Measurements from ENCODE around the gene SIRPD.
A peak's percentile ranks its signal among the peaks of the same experiment; 100 is the strongest.
"Not testable (repeated sequence)": the region's sequence is repeated elsewhere in the genome, so short reads cannot be mapped to it uniquely, and the experiment has no call there.

SIRPD gene

GRCh38 chr20:1536893-1537730, 20.4 kb downstream of the SIRPD start:
- FAIRE-seq, result no peak

DNA sequence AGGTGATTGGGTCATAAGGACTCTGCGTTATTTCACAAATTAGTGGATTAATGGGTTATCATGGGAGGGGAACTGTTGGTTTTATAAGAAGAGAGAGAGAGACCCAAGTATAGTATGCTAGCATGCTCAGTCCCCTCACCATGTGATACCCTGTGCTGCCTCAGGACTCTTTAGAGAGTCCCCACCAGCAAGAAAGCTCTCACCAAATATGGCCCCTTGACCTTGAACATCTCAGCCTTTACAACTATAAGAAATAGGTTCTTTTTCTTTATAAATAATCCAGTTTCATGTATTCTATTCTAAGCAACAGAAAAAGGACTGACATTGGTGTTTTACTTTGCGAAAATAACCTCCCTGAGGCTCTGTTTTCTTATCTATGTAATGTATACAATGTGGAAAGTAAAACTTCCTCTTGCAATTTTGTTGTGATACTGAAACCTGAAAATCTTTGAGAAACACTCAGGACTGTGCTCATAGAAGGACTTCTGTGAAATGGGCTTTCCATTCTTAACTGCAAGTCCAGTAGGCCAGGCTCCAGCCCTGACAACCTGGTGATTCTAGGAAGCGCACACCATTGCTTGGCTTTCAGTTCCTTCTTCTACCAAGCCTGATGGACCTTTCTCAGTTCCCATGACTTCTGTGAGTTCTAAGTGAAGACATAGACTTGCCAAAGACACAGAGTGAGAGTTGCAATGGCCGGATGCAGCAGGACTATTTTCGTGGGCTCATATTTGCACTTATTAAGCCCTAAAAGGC, 21.9 kb downstream of the SIRPD start:
- FAIRE-seq, result no peak

- FAIRE-seq, result no peak
These were observed 23.0 kb downstream of the SIRPD start for GRCh38 chr20:1534526-1534925.

GRCh38 chr20:1533059-1533458, 24.4 kb downstream of the SIRPD start:
- no peak for FAIRE-seq

GRCh38 chr20:1528811-1529210, 28.7 kb downstream of the SIRPD start:
- no peak for FAIRE-seq

DNA sequence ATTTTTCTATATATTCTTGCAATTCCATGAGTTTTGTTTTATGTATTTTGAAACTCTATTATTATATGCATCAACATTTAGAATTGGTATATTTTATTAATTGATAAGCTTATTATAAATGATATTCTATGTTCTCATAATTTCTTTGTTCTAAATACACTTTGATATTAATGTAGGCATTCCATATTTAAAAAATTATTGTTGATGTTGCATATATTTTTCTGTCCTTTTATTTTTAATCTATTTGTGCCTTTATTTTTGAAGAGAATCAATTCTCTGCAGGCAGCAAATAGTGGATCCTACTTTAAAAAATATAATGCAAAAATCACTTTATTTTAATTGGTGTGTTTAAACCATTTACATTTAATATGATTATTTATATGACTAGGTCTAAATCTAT, 29.6 kb downstream of the SIRPD start:
- no peak for FAIRE-seq

DNA sequence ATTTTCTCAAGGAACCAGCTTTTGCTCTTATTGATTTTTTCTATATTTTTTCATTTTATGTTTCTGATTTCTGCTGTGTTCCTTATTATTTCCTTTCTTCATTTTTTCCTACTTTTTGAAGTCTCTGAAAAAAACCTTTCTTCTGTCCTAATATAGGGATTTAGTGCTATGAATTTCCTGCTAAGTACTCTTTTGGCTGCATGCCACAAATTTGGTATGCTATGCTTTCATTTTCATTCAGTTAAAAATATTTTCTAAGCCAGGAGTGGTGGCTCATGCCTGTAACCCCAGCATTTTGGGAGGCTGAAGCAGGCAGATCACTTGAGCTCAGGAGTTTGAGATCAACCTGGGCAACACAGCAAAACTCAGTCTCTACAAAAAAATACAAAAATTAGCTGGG, 30.6 kb downstream of the SIRPD start:
- FAIRE-seq, result no peak

DNA sequence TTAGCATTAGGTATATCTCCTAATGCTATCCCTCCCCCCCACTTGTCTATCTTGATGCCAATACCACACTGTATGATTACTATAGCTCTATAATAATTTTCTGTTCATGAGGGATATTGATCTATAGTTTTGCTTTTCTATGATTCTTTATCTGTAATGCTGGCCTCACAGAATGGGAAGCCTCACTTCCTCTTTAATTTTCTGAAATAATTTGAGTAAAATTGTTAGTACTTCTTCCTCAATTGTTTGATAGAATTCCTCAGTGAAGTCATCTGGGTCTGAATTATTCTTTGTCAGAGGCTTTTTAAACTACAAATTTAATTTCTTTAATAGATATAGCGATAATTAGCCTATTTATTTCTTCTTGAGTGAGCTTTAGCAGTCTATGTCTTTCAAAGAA, 31.2 kb downstream of the SIRPD start:
- no peak for FAIRE-seq

- FAIRE-seq, result no peak
These were observed 33.5 kb downstream of the SIRPD start for GRCh38 chr20:1524004-1524403.

DNA sequence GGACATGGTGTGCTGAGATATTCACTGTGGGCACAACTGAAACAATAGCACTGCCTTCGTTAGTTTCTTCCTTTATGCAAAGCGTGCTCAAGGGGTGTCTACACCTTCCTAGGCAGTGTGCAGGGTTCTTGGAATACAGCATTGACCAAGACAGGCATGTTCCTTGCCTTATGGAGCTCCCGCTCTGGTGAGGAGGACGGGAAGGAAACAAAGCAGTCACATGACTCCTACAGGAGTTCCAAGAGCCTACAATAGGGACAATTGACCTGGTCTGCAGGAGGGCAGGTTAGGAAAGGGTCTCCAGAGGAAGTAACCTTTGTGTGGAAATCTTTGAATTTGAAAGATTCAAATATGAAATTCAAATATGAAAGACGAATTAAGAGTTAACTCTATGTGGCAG, 40.5 kb downstream of the SIRPD start:
- no peak for FAIRE-seq

DNA sequence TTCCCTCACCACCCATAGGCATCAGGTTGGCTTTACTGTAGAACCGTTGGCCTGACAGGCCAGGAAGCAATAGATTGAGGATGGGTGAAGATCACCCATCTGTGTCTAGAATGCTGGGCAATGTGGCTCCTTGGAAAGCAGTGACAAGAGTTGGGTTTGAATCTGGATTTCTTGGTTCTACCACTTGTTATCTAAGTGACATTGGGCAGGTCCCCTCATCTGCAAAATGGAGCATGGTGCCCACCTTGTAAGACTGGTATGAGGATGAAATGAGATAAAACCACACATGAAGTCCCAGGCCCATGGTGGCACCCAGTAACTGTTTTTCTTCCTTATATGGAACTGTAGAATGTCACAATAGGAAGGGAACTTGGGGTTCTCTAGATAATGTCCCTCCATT, 43.7 kb downstream of the SIRPD start:
- no peak for FAIRE-seq

GRCh38 chr20:1509237-1509636, 48.3 kb downstream of the SIRPD start:
- FAIRE-seq, result no peak

DNA sequence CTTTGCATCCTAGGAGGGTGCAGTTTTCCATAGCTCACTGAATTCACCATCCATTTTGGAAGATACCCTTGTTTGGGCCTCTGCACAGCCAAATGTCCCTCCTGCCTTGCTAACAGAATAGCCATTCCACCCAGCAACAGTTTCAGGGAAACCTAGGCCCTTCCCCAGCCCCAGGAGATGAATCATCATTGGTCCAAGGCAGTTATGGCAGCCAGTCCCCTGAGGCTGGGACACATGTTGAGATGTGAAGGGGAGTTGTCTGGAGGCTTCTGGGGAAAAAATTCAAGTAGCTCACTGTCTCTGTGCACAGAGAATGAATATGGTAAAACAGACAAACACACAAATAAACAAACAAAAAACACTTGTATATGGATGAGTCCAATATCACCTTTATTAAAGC, 48.9 kb downstream of the SIRPD start:
- FAIRE-seq, result no peak

- FAIRE-seq, result no peak
These were observed 50.2 kb downstream of the SIRPD start for GRCh38 chr20:1507276-1507675.

- no peak for FAIRE-seq
These were observed 51.6 kb downstream of the SIRPD start for GRCh38 chr20:1505871-1506270.

DNA sequence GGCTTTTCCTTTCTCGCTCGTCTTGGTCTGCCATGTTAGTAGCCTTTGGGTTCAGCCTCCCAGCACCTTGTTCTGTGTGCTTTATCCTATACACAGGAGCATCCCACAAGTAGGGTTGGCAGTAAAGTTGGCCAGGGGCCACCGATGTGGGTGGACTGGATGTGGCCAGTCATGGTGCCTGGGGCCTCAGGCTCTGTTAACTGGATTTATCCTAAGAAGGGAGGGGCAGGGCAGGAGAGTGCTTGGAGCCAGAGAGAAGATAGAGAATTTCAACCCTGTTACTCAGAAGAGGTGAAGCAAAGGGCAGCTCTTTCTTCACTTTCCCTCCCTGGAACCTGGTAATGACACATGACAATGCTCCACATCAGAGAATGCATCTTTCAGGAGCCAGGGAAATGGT, 52.1 kb downstream of the SIRPD start:
- no peak for FAIRE-seq

DNA sequence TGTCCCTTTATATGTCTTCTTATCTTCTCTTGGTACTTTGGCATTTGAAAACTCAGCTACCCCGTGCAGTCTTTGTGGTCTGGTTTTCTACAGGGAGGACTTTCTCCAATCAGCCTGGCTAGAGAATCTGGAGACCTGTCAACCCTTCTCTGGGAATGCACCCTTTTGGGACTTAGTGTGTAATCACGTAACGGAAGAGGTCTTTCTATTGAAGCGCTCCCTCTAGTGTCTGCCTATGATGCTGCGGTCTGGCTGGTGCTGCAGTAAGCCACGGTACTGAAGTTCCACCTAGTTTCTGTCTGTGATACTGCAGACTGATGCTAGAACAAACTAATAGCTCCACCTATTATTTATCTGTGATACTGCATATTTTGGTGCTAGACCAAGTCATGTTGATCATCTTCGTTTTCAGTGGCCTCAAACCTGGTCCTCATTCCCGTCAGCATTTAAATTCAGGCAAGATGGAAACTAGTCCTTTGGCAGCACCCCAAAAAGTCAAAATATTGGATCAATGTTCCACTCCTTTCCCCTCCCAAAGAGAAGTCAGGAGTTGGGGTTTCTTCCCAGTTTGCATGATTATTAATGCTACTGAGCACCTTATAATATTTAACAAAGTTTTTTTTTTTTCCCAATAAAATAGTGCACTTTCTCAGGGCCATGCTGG, 53.8 kb downstream of the SIRPD start:
- FAIRE-seq, result peak; percentile 89

- no peak for FAIRE-seq
These were observed 57.0 kb downstream of the SIRPD start for GRCh38 chr20:1500496-1500895.

DNA sequence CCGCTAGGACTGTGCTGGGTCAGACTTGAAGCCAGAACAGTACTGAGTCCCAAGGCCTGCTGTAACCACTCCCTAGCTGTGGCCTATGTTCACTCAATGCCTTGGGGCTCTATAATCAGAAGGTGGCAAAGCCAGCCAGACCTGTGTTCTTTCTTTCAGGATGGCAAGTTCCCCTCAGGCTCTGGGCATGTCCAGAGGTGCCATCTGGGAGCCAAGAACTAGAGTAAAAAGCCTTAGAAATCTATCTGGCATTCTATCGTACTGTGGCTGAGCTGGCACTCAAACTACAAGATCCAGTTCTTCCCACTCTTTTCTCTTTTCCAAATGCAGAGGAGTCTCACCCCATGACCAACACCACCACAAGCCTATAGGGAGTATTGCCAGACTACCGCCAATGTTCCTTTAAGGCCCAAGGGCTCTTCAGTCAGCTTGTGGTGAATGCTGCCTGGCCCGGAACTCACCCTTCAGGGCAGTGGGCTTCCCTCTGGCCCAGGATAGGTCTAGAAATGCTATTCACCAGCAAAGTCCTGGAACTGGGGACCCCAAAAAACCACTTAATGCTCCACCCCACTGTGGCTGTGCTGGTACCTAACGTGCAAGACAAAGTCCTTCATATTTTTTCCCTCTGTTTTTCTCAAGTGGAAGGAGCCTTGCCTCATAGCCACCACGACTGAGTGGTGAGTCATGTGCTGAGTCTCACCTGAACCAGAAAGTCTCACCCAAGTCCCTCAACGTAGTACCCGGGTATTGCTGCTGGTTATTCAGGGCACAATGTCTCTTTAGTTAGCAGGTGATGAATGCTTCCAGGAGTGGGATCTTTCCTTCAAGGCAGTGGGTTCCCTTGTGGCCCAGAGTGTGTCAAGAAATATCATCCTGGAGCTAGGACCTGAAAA, 57.7 kb downstream of the SIRPD start:
- no peak for FAIRE-seq

- not testable (repeated sequence) for FAIRE-seq
These were observed 60.1 kb downstream of the SIRPD start for GRCh38 chr20:1497371-1497770.

- FAIRE-seq, result no peak
These were observed 60.6 kb downstream of the SIRPD start for GRCh38 chr20:1496930-1497329.

DNA sequence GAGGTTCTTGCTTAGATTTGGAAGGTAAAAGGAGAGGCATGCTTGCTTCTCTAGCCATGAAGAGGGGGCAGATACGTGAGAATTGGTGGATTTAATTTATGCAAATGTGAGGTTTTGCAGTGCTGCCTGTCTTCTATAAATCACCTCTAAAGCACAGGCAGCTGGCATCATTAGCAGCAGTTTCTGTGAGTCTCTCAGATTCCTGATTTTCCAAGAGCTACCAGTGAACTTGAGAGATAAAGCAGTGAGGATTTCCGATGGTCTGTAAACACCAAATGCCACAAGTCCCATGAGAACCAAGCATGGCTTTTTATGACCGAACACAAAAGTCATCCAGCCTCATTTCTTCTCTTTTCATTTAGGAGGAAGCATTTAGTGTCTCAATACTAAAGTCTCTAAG, 63.1 kb downstream of the SIRPD start:
- FAIRE-seq, result no peak

GRCh38 chr20:1493536-1493935, 64.0 kb downstream of the SIRPD start:
- no peak for FAIRE-seq
